DND-41 (cell line): ENCODE measurements around the gene KRCC1.
"Not testable (repeated sequence)": the region's sequence is repeated elsewhere in the genome, so short reads cannot be mapped to it uniquely, and the experiment has no call there.

ENCODE experiments used
- ATAC-seq: fragments of 200-7000 bp; cut with Tn5 transposase; 3 replicates; pipeline ENCODE4 v1.9.1; 2021; ENCODE audit warnings: low read depth; ENCODE audit not compliant: insufficient read depth
- DNase-seq: peaks from one replicate; pipeline ENCODE4 v3.0.0-alpha.2; 2020
- H2AFZ ChIP-seq: 2 replicates; pipeline ENCODE4 v1.6.0; 2012; ENCODE audit warnings: low read depth, low read length
- H3K27ac ChIP-seq: 2 replicates; pipeline ENCODE4 v1.5.1; 2012; ENCODE audit warnings: low read length, inconsistent platforms
- H3K27me3 ChIP-seq: fragments of 200-600 bp; sonication (generic); 2 replicates; pipeline ENCODE4 v1.6.0; 2012; ENCODE audit warnings: low read length, mild to moderate bottlenecking, inconsistent platforms; ENCODE audit not compliant: insufficient read depth, poor library complexity
- H3K36me3 ChIP-seq: 2 replicates; pipeline ENCODE4 v1.5.1; 2012; ENCODE audit warnings: low read length, inconsistent platforms; ENCODE audit not compliant: insufficient read depth
- H3K4me1 ChIP-seq: 2 replicates; pipeline ENCODE4 v1.5.1; 2012; ENCODE audit warnings: mild to moderate bottlenecking, low read length; ENCODE audit not compliant: insufficient read depth
- H3K4me2 ChIP-seq: 2 replicates; pipeline ENCODE4 v1.6.0; 2012; ENCODE audit warnings: mild to moderate bottlenecking, moderate library complexity, low read length, inconsistent platforms; ENCODE audit not compliant: insufficient read depth
- H3K4me3 ChIP-seq, 2 experiments: fragments of 200-600 bp in 1 of 2; shearing (Covaris generic) in 1 of 2; 2 replicates each; pipeline ENCODE4 v1.5.1; 2012 to 2016; ENCODE audit warnings: inconsistent platforms in 2 of 2, low read length in 2 of 2, mild to moderate bottlenecking in 2 of 2, low read depth in 1 of 2, moderate library complexity in 1 of 2
- H3K79me2 ChIP-seq: 2 replicates; pipeline ENCODE4 v1.6.0; 2012; ENCODE audit warnings: low read length, inconsistent platforms; ENCODE audit not compliant: insufficient read depth
- H3K9ac ChIP-seq: 2 replicates; pipeline ENCODE4 v1.6.0; 2012; ENCODE audit warnings: low read depth, mild to moderate bottlenecking, inconsistent platforms, low read length, moderate library complexity
- H3K9me3 ChIP-seq: 2 replicates; pipeline ENCODE4 v1.5.1; 2012; ENCODE audit warnings: low read length, moderate library complexity, mild to moderate bottlenecking, inconsistent platforms; ENCODE audit not compliant: insufficient read depth, severe bottlenecking
- H4K20me1 ChIP-seq: 2 replicates; pipeline ENCODE4 v1.6.0; 2012; ENCODE audit warnings: low read length; ENCODE audit not compliant: insufficient read depth
- EZH2 ChIP-seq: IDR thresholded peaks from 3 replicates; pipeline ENCODE4 v1.6.1; 2012; ENCODE audit warnings: borderline replicate concordance, low read depth, mild to moderate bottlenecking, moderate library complexity, low read length, inconsistent platforms; ENCODE audit not compliant: severe bottlenecking
- TF ChIP-seq, protein P1 (sequence below): IDR thresholded peaks from 2 replicates; pipeline ENCODE4 v1.5.1; 2012; ENCODE audit warnings: borderline replicate concordance, low read length, moderate library complexity, mild to moderate bottlenecking; ENCODE audit not compliant: poor library complexity, severe bottlenecking; ENCODE audit errors: extremely low read depth

KRCC1 gene

DNA sequence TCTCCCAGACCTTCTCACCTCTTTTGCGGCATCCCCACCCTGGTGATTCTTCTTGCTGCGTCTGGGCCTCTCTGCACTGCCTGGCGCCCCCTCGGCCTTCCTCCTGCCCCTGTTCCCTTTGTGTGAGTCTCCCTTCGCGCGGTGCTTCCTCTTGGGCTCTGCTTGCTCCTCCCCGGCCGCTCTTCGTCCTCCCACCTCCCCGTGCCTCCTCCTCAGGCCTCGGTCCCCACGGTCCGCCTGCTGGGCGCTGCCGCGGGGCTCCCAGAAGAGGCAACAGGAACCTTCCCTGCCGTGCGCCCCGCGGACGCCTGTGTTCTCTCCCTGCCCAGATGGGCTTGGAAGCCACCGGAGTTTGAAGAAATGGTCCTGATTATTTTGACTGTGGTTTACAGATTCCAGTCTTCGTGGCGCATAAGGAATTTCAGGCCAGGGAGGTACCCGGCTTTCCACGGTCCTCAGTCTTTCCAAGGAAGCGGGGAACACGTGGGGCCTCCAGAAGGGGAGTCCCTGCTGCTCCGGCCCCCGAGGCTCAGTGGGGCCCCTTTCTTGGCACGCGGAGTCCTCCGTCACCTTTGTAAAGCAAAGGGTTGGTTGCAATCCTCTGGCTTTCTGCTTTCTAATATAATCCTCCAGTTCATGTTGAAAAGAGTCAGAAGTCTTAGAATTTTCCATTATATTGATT lies 52.4 kb downstream of the KRCC1 start:
- H4K20me1 ChIP-seq, result no peaks in the 10 kb centered on the region
- H3K27me3 ChIP-seq, result no peaks in the 10 kb centered on the region
- DNase-seq (no peak), ATAC-seq (no peak)
- H3K4me3 ChIP-seq, result no peak overlapping the region
- no peaks in the 10 kb centered on the region for H3K79me2 ChIP-seq
- peaks cover 9% of the 10 kb centered on the region for H3K4me1 ChIP-seq
- TF ChIP-seq, protein P1, sequence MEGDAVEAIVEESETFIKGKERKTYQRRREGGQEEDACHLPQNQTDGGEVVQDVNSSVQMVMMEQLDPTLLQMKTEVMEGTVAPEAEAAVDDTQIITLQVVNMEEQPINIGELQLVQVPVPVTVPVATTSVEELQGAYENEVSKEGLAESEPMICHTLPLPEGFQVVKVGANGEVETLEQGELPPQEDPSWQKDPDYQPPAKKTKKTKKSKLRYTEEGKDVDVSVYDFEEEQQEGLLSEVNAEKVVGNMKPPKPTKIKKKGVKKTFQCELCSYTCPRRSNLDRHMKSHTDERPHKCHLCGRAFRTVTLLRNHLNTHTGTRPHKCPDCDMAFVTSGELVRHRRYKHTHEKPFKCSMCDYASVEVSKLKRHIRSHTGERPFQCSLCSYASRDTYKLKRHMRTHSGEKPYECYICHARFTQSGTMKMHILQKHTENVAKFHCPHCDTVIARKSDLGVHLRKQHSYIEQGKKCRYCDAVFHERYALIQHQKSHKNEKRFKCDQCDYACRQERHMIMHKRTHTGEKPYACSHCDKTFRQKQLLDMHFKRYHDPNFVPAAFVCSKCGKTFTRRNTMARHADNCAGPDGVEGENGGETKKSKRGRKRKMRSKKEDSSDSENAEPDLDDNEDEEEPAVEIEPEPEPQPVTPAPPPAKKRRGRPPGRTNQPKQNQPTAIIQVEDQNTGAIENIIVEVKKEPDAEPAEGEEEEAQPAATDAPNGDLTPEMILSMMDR, result no peak
- TF ChIP-seq EZH2, result no peak
- H3K27ac ChIP-seq, result no peak overlapping the region
- no peak overlapping the region for H2AFZ ChIP-seq
- H3K9me3 ChIP-seq, result no peaks in the 10 kb centered on the region
- H3K4me2 ChIP-seq, result no peak overlapping the region
- no peaks in the 10 kb centered on the region for H3K36me3 ChIP-seq
- H3K9ac ChIP-seq, result no peak overlapping the region

DNA sequence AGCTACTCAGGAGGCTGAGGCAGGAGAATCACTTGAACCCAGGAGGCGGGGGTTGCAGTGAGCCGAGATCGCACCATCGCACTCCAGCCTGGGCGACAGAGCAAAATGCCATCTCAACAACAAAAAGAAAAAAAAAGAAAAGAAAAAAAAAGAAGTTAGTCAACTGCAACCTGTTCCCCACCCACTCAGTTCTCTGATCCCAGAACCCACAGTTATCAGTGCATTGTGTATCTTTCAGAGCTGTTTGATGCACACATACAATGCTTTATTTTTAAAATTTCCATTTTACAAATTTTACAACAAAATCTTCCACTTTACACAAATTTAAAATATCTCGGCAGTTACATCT lies 53.2 kb downstream of the KRCC1 start:
- Histone ChIP-seq H4K20me1 (no peaks in the 10 kb centered on the region), H3K27ac (no peak overlapping the region), H3K9me3 (no peaks in the 10 kb centered on the region), H3K4me1 (peaks cover 9% of the 10 kb centered on the region), H2AFZ (no peak overlapping the region), H3K79me2 (no peaks in the 10 kb centered on the region), H3K27me3 (no peaks in the 10 kb centered on the region), H3K9ac (no peak overlapping the region), H3K36me3 (no peaks in the 10 kb centered on the region), H3K4me2 (no peak overlapping the region), H3K4me3 (no peak overlapping the region)
- DNase-seq (no peak), ATAC-seq (no peak)
- TF ChIP-seq EZH2, result no peak
- TF ChIP-seq, protein P1, result no peak

DNA sequence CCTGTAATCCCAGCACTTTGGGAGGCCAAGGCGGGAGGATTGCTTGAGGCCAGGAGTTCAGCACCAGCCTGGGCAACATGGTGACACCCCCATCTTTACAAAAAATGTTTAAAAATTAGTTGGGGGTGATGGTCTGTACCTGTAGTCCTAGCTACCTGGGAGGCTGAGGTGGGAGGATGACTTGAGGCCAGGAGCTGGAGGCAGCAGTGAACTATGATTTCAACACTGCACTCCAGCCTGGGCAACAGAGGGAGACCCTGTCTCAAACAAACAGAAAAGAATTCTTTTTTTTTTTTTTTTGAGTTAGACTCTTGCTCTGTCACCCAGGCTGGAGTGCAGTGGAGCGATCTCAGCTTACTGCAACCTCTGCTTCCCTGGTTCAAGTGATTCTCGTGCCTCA lies 55.1 kb downstream of the KRCC1 start:
- not testable (repeated sequence) for ATAC-seq, H3K27ac ChIP-seq, H3K9me3 ChIP-seq, DNase-seq, H3K4me1 ChIP-seq, H3K27me3 ChIP-seq, H3K4me2 ChIP-seq, H3K79me2 ChIP-seq, H3K9ac ChIP-seq, H4K20me1 ChIP-seq, H3K36me3 ChIP-seq, H3K4me3 ChIP-seq, H2AFZ ChIP-seq

DNA sequence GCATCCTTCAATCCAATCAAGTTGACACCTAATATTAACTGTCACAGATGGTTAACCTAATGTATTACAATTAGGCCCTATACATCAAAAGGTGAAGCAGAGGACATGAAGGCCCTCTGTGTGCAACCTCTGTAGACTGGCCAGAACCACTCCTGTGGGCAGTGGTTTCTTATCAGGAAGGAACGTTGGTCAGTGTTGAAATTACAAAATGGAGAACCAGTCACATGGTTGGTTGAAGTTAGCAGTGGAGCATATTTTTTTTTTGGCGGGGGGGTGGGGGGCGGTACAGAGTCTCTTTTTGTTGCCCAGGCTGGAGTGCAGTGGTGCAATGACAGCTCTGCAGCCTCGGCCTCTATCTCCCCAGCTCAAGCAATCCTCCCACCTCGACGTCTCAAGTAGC lies 59.0 kb downstream of the KRCC1 start:
- H3K27ac ChIP-seq, result no peak overlapping the region
- ATAC-seq (no peak), DNase-seq (no peak)
- H3K4me3 ChIP-seq, result no peak overlapping the region
- TF ChIP-seq, protein P1, result no peak
- no peak for TF ChIP-seq EZH2
- peaks cover 3% of the 10 kb centered on the region for H3K4me1 ChIP-seq
- H3K79me2 ChIP-seq, result no peaks in the 10 kb centered on the region
- no peak overlapping the region for H3K4me2 ChIP-seq
- H3K9me3 ChIP-seq, result no peaks in the 10 kb centered on the region
- H3K36me3 ChIP-seq, result no peaks in the 10 kb centered on the region
- no peaks in the 10 kb centered on the region for H3K27me3 ChIP-seq
- no peak overlapping the region; the same call in 1 of the 2 replicates for H2AFZ ChIP-seq
- no peaks in the 10 kb centered on the region for H4K20me1 ChIP-seq
- H3K9ac ChIP-seq, result no peak overlapping the region
